Activated CD8-positive, alpha-beta T cell treated with anti-CD3 and anti-CD28 coated beads, Interleukin-2, amount 10 ng/mL, durations not matched to agents 7 days and 5 days (primary cell): ENCODE results near the gene PELO. TPM values are rescaled to one million over a fixed set of nuclear protein-coding genes. Genes with fewer than 3 reads are reported as not detected.

Experiments used
- ATAC-seq: fragments of 150-1000 bp; cut with Tn5 transposase; one replicate; pipeline ENCODE4 v1.10.0; 2021; ENCODE audit warnings: moderate library complexity
- CTCF ChIA-PET: fragments of 350-600 bp; sonication (Branson Sonifier 250); formaldehyde crosslinking; loops from one replicate; lab custom pipeline; 2021; ENCODE audit warnings: antibody characterized with exemption; lab: Charles Lee
- POLR2A ChIA-PET: fragments of 350-600 bp; sonication (Branson Sonifier 250); formaldehyde crosslinking; loops from one replicate; lab custom pipeline; 2021; ENCODE audit warnings: antibody characterized with exemption; lab: Charles Lee
- DNase-seq: peaks from one replicate; pipeline ENCODE4 v3.0.0-alpha.2; 2020
- H3K27ac Mint-ChIP-seq: one replicate; pipeline ENCODE4 v1.8.0; 2021; ENCODE audit warnings: mild to moderate bottlenecking, mixed read lengths
- H3K27me3 Mint-ChIP-seq: one replicate; pipeline ENCODE4 v1.8.0; 2021; ENCODE audit warnings: low read depth, mixed read lengths
- H3K36me3 Mint-ChIP-seq: one replicate; pipeline ENCODE4 v1.8.0; 2021; ENCODE audit warnings: low read depth, mixed read lengths
- H3K4me1 Mint-ChIP-seq: one replicate; pipeline ENCODE4 v1.8.0; 2021; ENCODE audit warnings: low read depth, mixed read lengths
- H3K4me3 Mint-ChIP-seq: one replicate; pipeline ENCODE4 v1.8.0; 2021; ENCODE audit warnings: mild to moderate bottlenecking, mixed read lengths
- H3K9me3 Mint-ChIP-seq: one replicate; pipeline ENCODE4 v1.8.0; 2022; ENCODE audit warnings: mixed read lengths; ENCODE audit not compliant: insufficient read depth
- total RNA-seq, 2 experiments: library from RNA; stranded (reverse); gene quantifications; one replicate each; pipeline ENCODE4 v1.2.3, GENCODE V29; 2021

Gene PELO
- total RNA-seq, 2 experiments from 2014 or later, result 22.9 to 25.7 TPM

GRCh38 chr5:52771343-52772039, 16.2 kb upstream of the PELO start:
- Mint-ChIP-seq H3K4me3 (peak overlapping the region; percentile 60), H3K27me3 (no peaks in the 10 kb centered on the region), H3K9me3 (peaks cover 10% of the 10 kb centered on the region), H3K27ac (peak overlapping the region; percentile 86), H3K4me1 (peaks cover 88% of the 10 kb centered on the region), H3K36me3 (peaks cover 16% of the 10 kb centered on the region)
- DNase-seq (peak; percentile 71), ATAC-seq (peak; percentile 89)
- ChIA-PET CTCF (no interaction called here), POLR2A (interaction anchor here (0.9 kb wide), 1 partner anchor 27 kb away, joined by 4 read pairs; no protein-coding TSS in a partner anchor)

GRCh38 chr5:52772668-52773067, 15.0 kb upstream of the PELO start:
- DNase-seq (no peak), ATAC-seq (no peak)
- peaks cover 10% of the 10 kb centered on the region for H3K9me3 Mint-ChIP-seq
- peaks cover 15% of the 10 kb centered on the region for H3K36me3 Mint-ChIP-seq
- ChIA-PET CTCF (interaction anchor here (1.0 to 2.6 kb wide), 5 partner anchors 27 to 143 kb away, joined by 3 to 15 read pairs (median 5); no protein-coding TSS in a partner anchor), POLR2A (interaction anchor here (1.6 kb wide), 1 partner anchor 15 kb away, joined by 4 read pairs; the partner anchor contains the start of genes ITGA1 and PELO)
- H3K27me3 Mint-ChIP-seq, result no peaks in the 10 kb centered on the region
- peaks cover 84% of the 10 kb centered on the region for H3K4me1 Mint-ChIP-seq
- peak overlapping the region; percentile 86 for H3K27ac Mint-ChIP-seq
- H3K4me3 Mint-ChIP-seq, result no peak overlapping the region

DNA sequence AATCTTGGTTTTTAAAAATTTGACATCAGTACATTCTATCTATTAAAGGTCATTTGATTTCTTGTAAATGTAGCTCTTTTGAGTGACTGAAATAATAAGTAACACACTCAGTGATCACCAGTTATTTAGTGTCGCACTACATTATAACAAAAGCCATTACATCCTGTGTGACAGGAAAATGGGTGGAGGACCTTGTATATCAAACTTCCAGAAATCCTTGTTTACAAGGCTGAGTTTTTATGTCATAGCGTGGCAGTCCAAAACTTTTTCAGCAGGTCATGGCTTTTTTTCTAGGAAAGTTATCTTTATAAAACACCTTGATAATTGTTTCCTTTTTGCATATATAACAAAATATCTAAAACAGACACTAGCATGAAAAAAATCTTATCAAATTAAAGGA, 14.4 kb upstream of the PELO start:
- H3K4me1 Mint-ChIP-seq, result peaks cover 80% of the 10 kb centered on the region
- no peaks in the 10 kb centered on the region for H3K27me3 Mint-ChIP-seq
- peaks cover 14% of the 10 kb centered on the region for H3K36me3 Mint-ChIP-seq
- ChIA-PET CTCF (interaction anchor here (1.0 to 2.6 kb wide), 7 partner anchors 14 to 142 kb away, joined by 3 to 15 read pairs (median 5); partner anchors contain the start of genes ITGA1 and PELO), POLR2A (interaction anchor here (1.6 kb wide), 1 partner anchor 14 kb away, joined by 4 read pairs; the partner anchor contains the start of genes ITGA1 and PELO)
- H3K27ac Mint-ChIP-seq, result no peak overlapping the region
- no peak for ATAC-seq
- H3K9me3 Mint-ChIP-seq, result peaks cover 13% of the 10 kb centered on the region
- no peak for DNase-seq
- no peak overlapping the region for H3K4me3 Mint-ChIP-seq

DNA sequence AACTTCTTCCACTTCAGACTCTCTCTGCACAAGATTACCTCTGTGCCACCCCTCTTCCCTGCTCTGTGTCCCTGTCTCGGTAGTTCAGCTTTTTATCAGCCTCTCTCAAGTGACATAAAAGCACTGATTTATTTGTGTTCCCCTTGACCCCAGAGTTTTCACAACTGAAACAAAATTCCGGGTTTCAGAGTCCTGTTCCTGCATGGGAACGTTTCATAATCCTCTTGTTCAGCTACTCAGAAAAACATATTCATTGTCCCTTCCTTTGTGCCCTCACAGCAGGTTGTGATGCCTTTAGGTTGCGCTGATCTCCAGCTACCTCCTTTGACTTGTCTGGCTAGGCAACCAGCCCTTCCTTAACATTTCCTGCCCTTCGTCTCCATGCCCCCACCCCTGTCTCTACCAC, 13.7 kb upstream of the PELO start:
- peak overlapping the region; percentile 56 for H3K27ac Mint-ChIP-seq
- POLR2A ChIA-PET, result interaction anchor here (0.8 to 1.6 kb wide), 2 partner anchors 13 to 25 kb away, joined by 4 read pairs; partner anchors contain the start of genes ITGA1 and PELO
- H3K4me1 Mint-ChIP-seq, result peaks cover 75% of the 10 kb centered on the region
- DNase-seq, result no peak
- H3K9me3 Mint-ChIP-seq, result peaks cover 13% of the 10 kb centered on the region
- peaks cover 19% of the 10 kb centered on the region for H3K36me3 Mint-ChIP-seq
- H3K4me3 Mint-ChIP-seq, result no peak overlapping the region
- H3K27me3 Mint-ChIP-seq, result no peaks in the 10 kb centered on the region
- CTCF ChIA-PET, result interaction anchor here (1.1 to 2.6 kb wide), 7 partner anchors 13 to 81 kb away, joined by 3 to 15 read pairs (median 5); partner anchors contain the start of genes ITGA1 and PELO
- no peak for ATAC-seq

DNA sequence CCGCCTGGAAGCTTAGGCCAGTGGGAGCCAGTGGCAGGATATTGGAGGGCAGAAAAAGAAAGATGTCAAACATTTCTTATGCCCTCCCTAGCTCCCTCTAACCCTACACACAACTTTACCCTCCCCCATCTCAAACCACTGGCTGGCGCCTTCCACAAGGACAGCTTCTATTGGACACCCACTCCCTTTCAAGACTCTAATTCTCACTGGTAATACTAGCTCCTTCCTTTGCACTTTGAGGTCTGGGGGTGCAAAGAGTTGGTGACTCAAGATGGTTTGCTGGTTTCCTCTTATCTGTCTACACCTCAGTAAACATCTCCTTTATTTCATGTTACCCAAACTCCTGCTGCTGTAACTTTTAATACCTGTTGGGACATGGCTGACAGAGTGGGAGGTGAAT, 11.6 kb upstream of the PELO start:
- peaks cover 59% of the 10 kb centered on the region for H3K4me1 Mint-ChIP-seq
- H3K27ac Mint-ChIP-seq, result peak overlapping the region; percentile 90
- no peaks in the 10 kb centered on the region for H3K27me3 Mint-ChIP-seq
- CTCF ChIA-PET, result interaction anchor here (0.6 to 2.1 kb wide), 13 partner anchors 10 to 139 kb away, joined by 3 to 12 read pairs (median 5); partner anchors contain the start of genes ITGA1 and PELO
- ATAC-seq (peak; percentile 78), DNase-seq (peak; percentile 71)
- H3K36me3 Mint-ChIP-seq, result peaks cover 12% of the 10 kb centered on the region
- peak overlapping the region; percentile 61 for H3K4me3 Mint-ChIP-seq
- peaks cover 3% of the 10 kb centered on the region for H3K9me3 Mint-ChIP-seq
- POLR2A ChIA-PET, result interaction anchor here (0.7 to 1.0 kb wide), 2 partner anchors 24 to 274 kb away, joined by 3 read pairs; no protein-coding TSS in a partner anchor

DNA sequence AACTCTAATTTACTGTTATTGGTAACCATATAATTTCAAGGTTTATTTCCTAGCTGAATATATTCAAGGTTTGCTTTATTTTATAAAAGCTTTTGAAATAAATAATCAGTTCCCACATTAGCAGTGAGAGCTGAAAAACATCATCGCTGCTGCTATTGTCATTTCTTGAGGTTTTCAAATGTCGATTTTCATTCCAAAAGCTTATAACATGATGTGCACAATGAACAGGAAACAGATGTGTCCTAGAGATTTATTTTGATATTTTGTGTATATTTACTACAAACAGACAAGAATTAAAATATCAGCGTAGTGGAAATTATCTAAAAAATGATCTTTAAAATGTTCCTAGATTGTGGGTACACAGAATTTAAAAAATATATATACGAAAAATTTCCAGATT, 10.5 kb upstream of the PELO start:
- Mint-ChIP-seq H3K36me3 (peaks cover 12% of the 10 kb centered on the region), H3K9me3 (peaks cover 3% of the 10 kb centered on the region), H3K4me1 (peaks cover 48% of the 10 kb centered on the region), H3K4me3 (no peak overlapping the region), H3K27ac (no peak overlapping the region), H3K27me3 (no peaks in the 10 kb centered on the region)
- ATAC-seq (no peak), DNase-seq (no peak)
- CTCF ChIA-PET, result interaction anchor here (1.6 to 2.1 kb wide), 3 partner anchors 10 to 52 kb away, joined by 6 to 12 read pairs (median 7); partner anchors contain the start of genes ITGA1 and PELO
- POLR2A ChIA-PET, result interaction anchor here (1.0 kb wide), 1 partner anchor 22 kb away, joined by 3 read pairs; no protein-coding TSS in a partner anchor

DNA sequence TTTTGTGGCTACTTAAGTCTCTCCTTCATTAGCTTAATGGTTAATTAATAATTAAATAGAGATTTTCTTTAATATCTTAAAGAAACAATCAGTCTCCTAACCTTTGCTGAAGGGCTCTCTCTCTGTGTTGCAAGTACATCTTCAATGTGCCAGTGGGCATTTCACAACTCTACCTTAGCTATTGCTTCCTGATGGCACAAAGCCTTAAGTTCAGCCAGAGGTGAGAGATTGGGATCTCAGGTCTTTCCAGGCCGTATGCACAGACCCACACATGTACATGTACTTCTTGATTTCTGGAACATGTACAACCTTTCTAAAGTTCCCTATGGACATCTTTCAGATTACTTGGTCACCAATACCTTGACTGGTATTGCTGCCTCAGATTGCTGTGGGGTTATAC, 8.9 kb upstream of the PELO start:
- H3K36me3 Mint-ChIP-seq, result peaks cover 8% of the 10 kb centered on the region
- peaks cover 45% of the 10 kb centered on the region for H3K4me1 Mint-ChIP-seq
- DNase-seq (no peak), ATAC-seq (no peak)
- CTCF ChIA-PET, result interaction anchor here (0.9 to 2.1 kb wide), 4 partner anchors 8 to 85 kb away, joined by 3 to 8 read pairs (median 7); partner anchors contain the start of genes ITGA1 and PELO
- H3K27me3 Mint-ChIP-seq, result no peaks in the 10 kb centered on the region
- POLR2A ChIA-PET, result interaction anchor here (1.5 kb wide), 1 partner anchor 53 kb away, joined by 3 read pairs; no protein-coding TSS in a partner anchor
- H3K9me3 Mint-ChIP-seq, result peaks cover 3% of the 10 kb centered on the region
- H3K4me3 Mint-ChIP-seq, result no peak overlapping the region
- H3K27ac Mint-ChIP-seq, result no peak overlapping the region

- CTCF ChIA-PET, result interaction anchor here (1.1 to 2.1 kb wide), 3 partner anchors 8 to 86 kb away, joined by 6 to 8 read pairs (median 8); partner anchors contain the start of genes ITGA1 and PELO
- Mint-ChIP-seq H3K4me1 (peaks cover 42% of the 10 kb centered on the region), H3K36me3 (peaks cover 8% of the 10 kb centered on the region), H3K9me3 (peaks cover 3% of the 10 kb centered on the region), H3K4me3 (no peak overlapping the region), H3K27me3 (no peaks in the 10 kb centered on the region), H3K27ac (no peak overlapping the region)
- DNase-seq (no peak), ATAC-seq (no peak)
- POLR2A ChIA-PET, result interaction anchor here (1.5 kb wide), 1 partner anchor 54 kb away, joined by 3 read pairs; no protein-coding TSS in a partner anchor
Observed at GRCh38 chr5:52779213-52779612, 8.5 kb upstream of the PELO start.

GRCh38 chr5:52783226-52783959, 4.3 kb upstream of the PELO start:
- H3K9me3 Mint-ChIP-seq, result no peaks in the 10 kb centered on the region
- no peaks in the 10 kb centered on the region for H3K27me3 Mint-ChIP-seq
- peaks cover 4% of the 10 kb centered on the region for H3K36me3 Mint-ChIP-seq
- CTCF ChIA-PET, result interaction anchor here (3.5 kb wide), 1 partner anchor 16 kb away, joined by 10 read pairs; no protein-coding TSS in a partner anchor
- no peak overlapping the region for H3K4me3 Mint-ChIP-seq
- ATAC-seq (no peak), DNase-seq (no peak)
- POLR2A ChIA-PET, result no interaction called here
- peak overlapping the region; percentile 28 for H3K27ac Mint-ChIP-seq
- peaks cover 23% of the 10 kb centered on the region for H3K4me1 Mint-ChIP-seq

DNA sequence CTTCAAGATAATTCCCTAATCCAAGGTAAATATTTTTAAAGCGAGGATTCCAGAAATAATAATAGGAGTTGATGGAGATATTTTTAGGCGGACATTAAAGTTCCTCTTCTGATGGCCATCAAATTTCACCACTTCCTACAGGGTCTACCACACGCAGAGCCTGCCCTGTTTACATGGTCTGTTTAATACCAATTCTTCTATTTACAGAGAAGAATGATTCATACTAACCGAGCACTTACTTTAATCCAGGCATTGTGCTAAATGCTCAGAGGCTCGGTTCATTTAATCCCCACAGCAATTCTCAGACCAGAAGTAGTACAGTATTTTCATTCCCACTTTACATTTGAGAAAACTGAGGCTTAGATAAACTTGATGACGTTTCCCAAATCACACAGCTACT, 3.0 kb upstream of the PELO start:
- H3K4me3 Mint-ChIP-seq, result no peak overlapping the region
- H3K27me3 Mint-ChIP-seq, result no peaks in the 10 kb centered on the region
- ChIA-PET POLR2A (no interaction called here), CTCF (no interaction called here)
- no peaks in the 10 kb centered on the region for H3K9me3 Mint-ChIP-seq
- DNase-seq (no peak), ATAC-seq (no peak)
- H3K27ac Mint-ChIP-seq, result no peak overlapping the region
- H3K4me1 Mint-ChIP-seq, result peaks cover 35% of the 10 kb centered on the region
- no peaks in the 10 kb centered on the region for H3K36me3 Mint-ChIP-seq

GRCh38 chr5:52786391-52786790, 1.3 kb upstream of the PELO start:
- CTCF ChIA-PET, result interaction anchor here (1.0 to 3.7 kb wide), 9 partner anchors 8 to 31 kb away, joined by 3 to 38 read pairs (median 6); no protein-coding TSS in a partner anchor
- Mint-ChIP-seq H3K4me1 (peaks cover 51% of the 10 kb centered on the region), H3K36me3 (peaks cover 13% of the 10 kb centered on the region), H3K4me3 (no peak overlapping the region), H3K27ac (no peak overlapping the region), H3K27me3 (no peaks in the 10 kb centered on the region), H3K9me3 (no peaks in the 10 kb centered on the region)
- POLR2A ChIA-PET, result interaction anchor here (0.6 to 2.1 kb wide), 2 partner anchors 11 to 13 kb away, joined by 3 to 13 read pairs; no protein-coding TSS in a partner anchor
- ATAC-seq (no peak), DNase-seq (no peak)
